ENCODE measurements around the gene VPS8. TPM values are rescaled to one million over a fixed set of nuclear protein-coding genes. Genes with fewer than 3 reads are reported as not detected.

VPS8 gene
- total RNA-seq, 2 donors from 2014 or later: 22.7 to 23.0 TPM

DNA sequence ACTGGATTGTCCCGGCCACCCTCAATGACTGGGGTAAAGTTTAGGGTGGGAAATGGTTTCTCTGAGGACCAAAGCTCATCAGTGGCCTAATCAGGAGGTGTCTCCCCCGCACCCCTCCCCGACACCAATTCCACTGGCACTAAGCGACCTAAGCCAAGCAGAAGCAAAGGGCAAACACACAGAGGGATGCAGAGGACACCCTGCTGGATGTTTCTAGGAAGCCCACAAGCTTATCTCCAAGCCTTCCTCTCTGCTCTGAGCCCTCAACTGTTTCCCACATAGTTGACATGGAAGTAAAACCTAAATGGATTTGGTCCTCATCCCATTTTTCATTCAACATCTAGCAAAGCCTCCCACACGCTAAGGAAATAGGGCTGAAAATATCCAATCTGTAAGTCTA is 272.4 kb downstream of the VPS8 start:
- DNase-seq (ENCODE audit: low spot score): no peak
- H3K4me3 ChIP-seq: no peak overlapping the region
- H3K4me1 ChIP-seq: no peaks in the 10 kb centered on the region
- H3K36me3 ChIP-seq: no peaks in the 10 kb centered on the region
- H3K9me3 ChIP-seq: no peaks in the 10 kb centered on the region
- no peak for TF ChIP-seq CTCF (IDR thresholded peaks at IDR 0.05)
- H3K27me3 ChIP-seq: no peaks in the 10 kb centered on the region
- no peak overlapping the region for H3K27ac ChIP-seq

- no peak for DNase-seq (ENCODE audit: low spot score)
- TF ChIP-seq CTCF (IDR thresholded peaks at IDR 0.05): no peak
- Histone ChIP-seq H3K27ac (no peak overlapping the region), H3K36me3 (no peaks in the 10 kb centered on the region), H3K27me3 (no peaks in the 10 kb centered on the region), H3K4me1 (no peaks in the 10 kb centered on the region), H3K4me3 (no peak overlapping the region), H3K9me3 (no peaks in the 10 kb centered on the region)
These were observed 272.9 kb downstream of the VPS8 start for GRCh38 chr3:185084901-185085300.

- DNase-seq (ENCODE audit: low spot score): no peak
- Histone ChIP-seq H3K36me3 (no peaks in the 10 kb centered on the region), H3K4me1 (no peaks in the 10 kb centered on the region), H3K27ac (no peak overlapping the region), H3K4me3 (no peak overlapping the region), H3K9me3 (no peaks in the 10 kb centered on the region), H3K27me3 (no peaks in the 10 kb centered on the region)
- no peak for TF ChIP-seq CTCF (IDR thresholded peaks at IDR 0.05)
These were observed 275.5 kb downstream of the VPS8 start for GRCh38 chr3:185087419-185087818.

DNA sequence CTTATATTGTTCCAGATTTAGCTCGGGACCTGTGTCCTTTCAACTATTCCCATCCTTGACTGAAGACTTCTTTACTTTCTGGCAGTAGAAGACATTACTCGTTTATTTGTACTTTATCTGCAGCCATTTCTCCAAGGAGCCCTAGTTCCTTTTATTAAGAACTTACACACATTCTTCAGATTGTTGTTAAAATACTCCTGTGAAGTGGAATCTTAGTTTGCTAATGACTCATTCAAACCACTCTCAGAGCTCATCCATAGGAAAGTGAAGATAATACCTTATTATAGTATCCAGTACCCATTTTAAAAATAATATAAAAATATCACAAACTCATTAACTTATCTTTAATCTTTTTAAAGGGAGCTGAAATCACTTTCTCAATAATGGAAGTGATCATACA is 277.4 kb downstream of the VPS8 start:
- TF ChIP-seq CTCF (IDR thresholded peaks at IDR 0.05): no peak
- H3K27me3 ChIP-seq: no peaks in the 10 kb centered on the region
- H3K36me3 ChIP-seq: no peaks in the 10 kb centered on the region
- H3K27ac ChIP-seq: no peak overlapping the region
- no peaks in the 10 kb centered on the region for H3K9me3 ChIP-seq
- H3K4me1 ChIP-seq: no peaks in the 10 kb centered on the region
- no peak for DNase-seq (ENCODE audit: low spot score)
- no peak overlapping the region for H3K4me3 ChIP-seq

DNA sequence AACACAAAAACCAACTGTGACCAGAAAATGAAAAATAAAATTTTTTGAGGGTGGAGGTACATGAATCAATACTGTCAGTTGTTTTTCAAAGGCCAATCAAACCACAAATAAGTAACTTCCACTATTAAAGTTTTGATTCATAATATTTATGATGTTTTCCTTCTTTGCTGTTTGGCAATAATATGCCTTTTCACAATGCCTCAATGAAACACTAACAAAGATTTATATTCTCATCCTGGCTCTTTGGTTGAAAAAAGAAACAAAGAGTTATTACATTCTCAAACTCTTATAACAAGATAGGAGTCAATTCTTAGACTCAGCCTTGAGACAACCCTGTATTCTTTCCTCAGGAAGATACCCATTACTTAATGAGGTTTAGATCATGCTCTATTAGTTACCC is 277.8 kb downstream of the VPS8 start:
- Histone ChIP-seq H3K4me1 (no peaks in the 10 kb centered on the region), H3K36me3 (no peaks in the 10 kb centered on the region), H3K4me3 (no peak overlapping the region), H3K27ac (no peak overlapping the region), H3K9me3 (no peaks in the 10 kb centered on the region), H3K27me3 (no peaks in the 10 kb centered on the region)
- no peak for DNase-seq (ENCODE audit: low spot score)
- TF ChIP-seq CTCF (IDR thresholded peaks at IDR 0.05): no peak

- H3K9me3 ChIP-seq: no peaks in the 10 kb centered on the region
- no peaks in the 10 kb centered on the region for H3K36me3 ChIP-seq
- H3K4me1 ChIP-seq: no peaks in the 10 kb centered on the region
- no peaks in the 10 kb centered on the region for H3K27me3 ChIP-seq
- no peak overlapping the region for H3K27ac ChIP-seq
- no peak for TF ChIP-seq CTCF (IDR thresholded peaks at IDR 0.05)
- no peak overlapping the region for H3K4me3 ChIP-seq
- DNase-seq (ENCODE audit: low spot score): no peak
These were observed 278.8 kb downstream of the VPS8 start for GRCh38 chr3:185090811-185091210.

Data from right atrium auricular region (tissue), 2 donors.